ENCODE results near the gene SLC25A13.

GRCh38 chr7:96143495-96144259 is 178.2 kb downstream of the SLC25A13 start:
- TF ChIP-seq EZH2 (IDR thresholded peaks at IDR 0.05; ENCODE audit: insufficient read depth, poor library complexity, severe bottlenecking), result no peak
- TF ChIP-seq EZH2phosphoT487 (IDR thresholded peaks at IDR 0.05; ENCODE audit: insufficient read depth, low read depth), result no peak
